NOMO-1 treated with DMSO at 0.1 percent for 48 hours (cell line): Measurements from ENCODE around the gene CALD1.
"Not testable (repeated sequence)": the region's sequence is repeated elsewhere in the genome, so short reads cannot be mapped to it uniquely, and the experiment has no call there.

ENCODE experiments used
- DNase-seq: peaks from one replicate; lab custom pipeline; 2025; ENCODE audit not compliant: unreplicated experiment; lab: John Stamatoyannopoulos, UW

CALD1 gene

DNA sequence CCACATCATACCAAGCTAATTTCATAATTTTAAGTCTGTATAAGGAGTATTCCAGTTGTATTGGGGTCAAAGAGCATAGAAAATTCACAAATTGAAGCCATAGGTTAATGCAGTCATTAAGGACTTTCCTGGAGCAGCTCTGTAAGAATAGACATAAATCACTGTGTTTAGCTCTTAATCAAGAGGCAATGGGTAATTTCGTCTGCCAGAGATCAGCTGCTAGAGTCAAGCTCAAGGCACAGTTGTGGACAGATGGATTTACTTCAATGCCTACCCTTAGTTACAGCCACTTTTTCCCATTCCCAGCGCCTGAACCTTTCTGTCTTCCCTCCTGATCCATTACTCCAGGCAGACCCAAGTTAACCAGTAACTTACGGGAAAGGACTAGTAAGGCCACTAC, 166.3 kb downstream of the CALD1 start:
- no peak for DNase-seq

DNA sequence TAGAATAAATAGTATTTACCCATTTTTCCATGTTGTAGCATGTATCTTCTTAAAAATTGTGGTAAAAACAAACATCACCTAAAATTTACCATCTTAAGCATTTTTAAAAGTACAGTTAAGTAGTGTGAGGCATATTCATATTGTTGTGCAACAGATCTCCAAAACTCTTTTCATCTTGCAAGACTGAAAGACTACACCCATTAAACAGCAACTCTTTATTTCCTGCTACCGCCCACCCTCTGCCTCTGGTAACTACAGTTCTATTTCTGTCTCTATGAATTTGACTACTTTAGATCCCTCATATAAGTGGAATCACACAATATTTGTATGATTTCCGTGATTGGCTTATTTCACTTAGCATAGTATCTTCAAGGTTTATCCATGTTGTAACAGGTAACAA, 166.8 kb downstream of the CALD1 start:
- DNase-seq, result no peak

DNA sequence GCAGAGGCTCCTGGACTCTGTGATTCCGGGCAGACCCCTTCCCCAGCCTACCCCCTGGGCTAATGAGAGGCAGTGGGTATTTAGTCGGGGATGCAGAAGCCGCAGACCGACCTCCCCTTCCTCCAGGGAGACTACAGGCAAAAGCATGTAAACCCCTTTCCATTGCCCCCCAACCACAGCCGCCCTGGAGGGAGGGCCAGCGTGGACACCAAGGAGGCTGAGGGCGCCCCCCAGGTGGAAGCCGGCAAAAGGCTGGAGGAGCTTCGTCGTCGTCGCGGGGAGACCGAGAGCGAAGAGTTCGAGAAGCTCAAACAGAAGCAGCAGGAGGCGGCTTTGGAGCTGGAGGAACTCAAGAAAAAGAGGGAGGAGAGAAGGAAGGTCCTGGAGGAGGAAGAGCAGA, 167.9 kb downstream of the CALD1 start:
- DNase-seq, result no peak

DNA sequence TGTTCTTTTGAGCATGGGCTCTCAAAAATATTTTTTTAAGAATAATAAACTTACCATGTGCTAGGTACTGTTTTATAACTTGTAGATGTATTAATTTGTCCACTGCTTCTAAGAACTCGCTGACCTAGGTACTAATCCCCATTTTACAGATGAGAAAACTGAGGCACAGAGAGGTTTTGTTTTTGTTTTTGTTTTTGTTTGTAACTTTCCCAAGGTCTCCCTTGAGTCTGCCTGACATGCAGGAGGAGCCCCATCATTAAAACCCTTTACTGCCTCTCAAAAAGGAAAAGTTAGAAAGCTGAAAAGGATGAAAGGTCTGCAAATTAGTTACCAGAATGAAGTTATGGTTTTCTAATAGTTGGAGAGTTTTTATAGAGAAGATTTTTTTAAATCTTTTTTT, 168.4 kb downstream of the CALD1 start:
- DNase-seq, result no peak

DNA sequence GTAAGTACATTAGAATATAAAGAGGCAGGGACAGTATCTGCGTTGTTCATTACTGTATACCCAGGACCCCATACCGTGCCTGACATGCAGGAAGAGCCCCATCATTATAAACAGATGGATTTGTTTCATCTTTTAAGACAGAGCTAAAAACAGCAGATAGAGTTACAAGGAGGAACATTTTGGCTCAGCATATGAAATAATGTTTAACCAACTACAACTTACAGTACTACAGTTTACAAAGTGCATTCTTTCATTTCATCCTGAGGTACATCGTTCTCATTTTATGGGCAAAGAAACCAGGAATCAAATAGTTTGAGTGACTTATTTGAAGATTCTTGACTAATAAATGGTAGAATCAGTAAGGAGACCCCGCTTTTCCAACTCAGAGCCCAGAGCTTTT, 168.8 kb downstream of the CALD1 start:
- no peak for DNase-seq

DNA sequence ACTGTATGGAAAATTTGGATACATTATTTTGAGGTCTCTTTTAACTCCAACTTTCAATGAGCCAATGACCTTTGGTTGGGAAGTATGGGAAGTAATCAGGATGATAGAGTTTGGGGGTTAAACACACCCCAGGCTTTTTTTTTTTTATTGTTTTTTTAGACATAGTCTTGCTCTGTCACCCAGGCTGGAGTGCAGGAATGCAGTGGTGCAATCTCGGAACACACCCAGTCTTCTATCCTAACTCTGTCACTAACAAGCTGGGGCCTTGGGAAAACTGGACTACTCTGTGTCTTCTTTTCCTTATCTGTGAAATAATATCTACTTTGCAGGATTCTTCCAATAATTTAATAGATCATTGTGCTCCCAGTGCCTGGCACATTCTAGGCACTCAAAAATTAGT, 169.3 kb downstream of the CALD1 start:
- DNase-seq, result no peak

DNA sequence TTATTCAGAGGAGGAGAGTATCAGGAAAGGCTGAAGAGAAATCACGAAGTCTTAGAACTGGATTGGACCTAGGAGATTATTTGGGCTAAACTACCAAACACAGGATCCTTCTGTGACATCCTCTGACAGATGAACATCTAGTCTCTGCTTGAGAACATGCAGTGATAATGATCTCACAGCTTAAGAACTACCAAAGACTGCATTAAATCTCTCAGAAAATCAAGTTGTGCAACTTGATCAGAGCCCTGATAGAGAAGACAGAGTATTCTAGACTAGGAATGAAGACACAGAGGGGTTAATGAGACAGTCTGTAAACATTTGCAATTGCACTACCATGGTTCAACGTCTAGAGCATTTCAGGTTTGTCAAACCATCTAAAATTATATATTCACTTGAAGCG, 169.7 kb downstream of the CALD1 start:
- no peak for DNase-seq

DNA sequence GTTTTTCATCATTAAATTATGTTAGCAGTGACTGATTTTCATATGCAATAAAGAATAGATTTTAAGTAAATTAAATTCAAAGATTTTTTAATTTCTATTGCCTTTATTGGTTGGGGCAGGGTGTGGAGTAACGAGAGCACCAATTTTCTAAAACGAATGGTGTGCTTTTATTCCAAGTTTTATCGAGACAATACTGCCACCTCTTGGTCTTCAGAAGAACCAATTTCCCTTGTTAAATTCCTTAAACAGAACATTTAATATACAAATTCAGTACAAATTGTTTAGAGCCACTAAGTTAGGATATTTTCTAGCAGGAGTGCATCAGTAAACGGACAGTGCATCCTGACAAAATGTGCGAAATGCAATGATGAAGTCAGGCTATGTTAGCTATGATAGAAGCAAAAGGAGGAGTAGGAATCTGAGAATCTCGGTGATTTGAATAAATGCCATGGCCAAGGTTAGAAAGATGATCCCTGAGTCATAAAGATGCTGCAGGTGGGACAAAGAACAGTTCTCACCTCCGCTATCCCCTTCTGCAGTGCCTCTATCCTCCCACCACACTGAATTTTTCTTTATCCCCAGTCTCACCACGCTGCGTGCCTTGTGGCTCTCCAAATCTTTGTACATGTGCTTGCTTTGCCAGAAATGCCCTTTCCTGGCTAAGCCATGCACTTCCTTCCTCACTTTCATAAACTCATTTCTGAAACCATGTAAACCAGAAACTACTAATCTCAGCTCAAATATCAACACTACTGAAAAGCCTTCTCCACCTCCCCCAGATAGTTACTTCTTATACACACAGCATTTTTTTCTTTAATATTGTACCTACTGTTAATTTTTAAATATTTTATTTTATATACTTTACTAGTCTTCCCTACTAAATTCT, 175.0 kb downstream of the CALD1 start:
- DNase-seq, result peak; percentile 6

DNA sequence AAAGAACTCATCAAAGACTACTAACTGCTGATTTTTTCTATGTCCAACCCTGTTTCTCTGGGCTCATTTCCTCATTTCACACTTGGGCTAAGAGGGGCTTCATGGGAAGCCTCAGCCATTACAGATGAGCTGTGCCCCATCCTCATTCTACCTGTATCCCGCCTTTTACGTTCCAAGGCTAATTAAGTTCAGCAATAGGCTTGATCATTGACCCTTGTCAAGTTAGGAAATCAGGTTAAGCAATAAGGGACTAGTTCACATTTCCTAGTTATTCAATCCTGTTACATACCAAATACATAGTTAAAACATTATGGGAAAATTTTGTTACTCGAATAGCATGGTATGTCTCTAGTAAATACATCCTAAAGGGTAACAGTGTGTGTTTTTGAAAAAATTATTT, 177.6 kb downstream of the CALD1 start:
- no peak for DNase-seq

DNA sequence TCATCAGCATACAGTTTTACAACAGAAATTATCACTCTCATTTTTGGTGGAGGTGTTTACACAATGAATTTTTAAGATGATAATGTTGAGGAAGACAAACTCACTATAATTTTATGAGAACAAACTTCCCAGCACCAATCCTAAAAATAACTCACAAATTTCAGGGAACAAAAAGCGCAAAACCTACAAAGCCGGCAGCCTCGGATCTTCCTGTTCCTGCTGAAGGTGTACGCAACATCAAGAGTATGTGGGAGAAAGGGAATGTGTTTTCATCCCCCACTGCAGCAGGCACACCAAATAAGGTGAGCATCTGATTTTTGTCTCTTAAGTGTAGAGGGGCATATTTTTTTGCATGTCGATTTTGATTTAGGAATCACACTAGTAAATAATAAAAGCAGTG, 180.4 kb downstream of the CALD1 start:
- DNase-seq, result no peak

DNA sequence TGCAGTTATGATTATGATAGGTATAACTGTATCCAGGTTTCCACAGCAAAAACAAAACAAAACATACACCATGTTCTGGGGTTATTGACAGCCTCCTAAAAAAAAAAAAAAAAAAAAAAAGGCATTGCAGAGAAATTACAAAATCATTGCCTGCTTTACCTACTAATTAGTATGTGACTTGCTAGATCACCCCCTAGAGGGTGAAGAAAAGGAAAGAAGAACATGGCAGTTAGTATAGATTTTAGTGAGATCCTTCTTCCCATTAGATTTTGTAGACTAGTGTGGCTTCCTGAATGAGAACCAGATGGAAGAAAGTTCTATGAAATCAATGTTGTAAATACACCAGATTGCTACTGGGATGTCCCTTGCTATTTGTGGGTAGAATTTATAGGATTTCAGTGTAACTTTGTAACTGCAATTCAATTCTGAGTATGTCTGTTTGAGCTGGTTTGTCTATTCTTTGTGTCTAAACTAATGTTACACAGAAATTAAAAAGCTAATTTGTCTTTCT, 182.9 kb downstream of the CALD1 start:
- no peak for DNase-seq

DNA sequence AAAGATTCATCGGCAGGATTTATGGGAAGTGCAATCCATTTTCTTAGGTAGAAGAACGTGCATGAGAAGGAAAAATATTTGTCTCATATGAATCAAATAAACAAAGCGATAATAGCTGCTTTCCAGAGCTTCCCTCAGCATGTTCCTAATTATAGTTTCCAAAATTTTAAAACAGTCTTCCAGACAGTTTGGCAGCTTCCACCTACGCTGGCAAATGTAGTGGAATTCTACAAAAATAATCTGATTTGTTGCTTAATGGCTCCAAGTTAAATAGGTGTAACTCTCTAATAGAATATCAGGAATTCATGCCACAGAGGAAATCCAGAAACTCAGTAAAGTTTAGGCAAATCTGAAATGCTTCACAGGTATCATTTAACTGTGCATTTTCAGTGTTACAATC, 183.6 kb downstream of the CALD1 start:
- DNase-seq, result no peak

DNA sequence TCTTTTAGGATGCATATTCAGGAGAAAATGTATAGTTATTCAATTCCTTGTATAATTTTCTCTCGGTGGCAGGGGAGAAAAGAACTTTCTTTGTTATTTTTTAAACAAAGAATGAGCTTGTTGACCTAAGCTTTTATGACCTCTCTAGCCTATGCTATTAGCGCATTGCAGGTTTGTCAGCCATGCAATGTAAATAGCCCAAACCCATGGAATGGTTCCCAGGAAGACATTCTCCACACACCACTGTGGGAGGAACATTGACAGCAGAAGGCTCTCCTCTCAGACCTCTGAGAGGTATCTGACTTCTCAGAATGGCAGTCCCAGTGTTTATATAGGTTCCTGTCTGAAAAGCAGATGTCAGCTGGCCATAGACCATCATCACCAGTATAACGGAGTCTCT, 187.3 kb downstream of the CALD1 start:
- no peak for DNase-seq

DNA sequence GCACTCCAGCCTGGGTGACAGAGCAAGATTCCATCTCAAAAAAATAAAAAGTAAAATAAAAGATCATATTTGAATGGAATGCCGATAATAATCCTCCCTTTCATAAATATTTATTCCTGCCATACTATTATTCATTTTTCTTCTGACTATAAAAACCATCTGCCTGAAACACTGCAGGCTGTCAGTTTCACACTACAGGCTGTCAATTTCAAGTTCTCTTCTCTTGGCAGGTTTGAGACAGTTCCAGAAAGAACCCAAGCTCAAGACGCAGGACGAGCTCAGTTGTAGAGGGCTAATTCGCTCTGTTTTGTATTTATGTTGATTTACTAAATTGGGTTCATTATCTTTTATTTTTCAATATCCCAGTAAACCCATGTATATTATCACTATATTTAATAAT, 188.7 kb downstream of the CALD1 start:
- no peak for DNase-seq

DNA sequence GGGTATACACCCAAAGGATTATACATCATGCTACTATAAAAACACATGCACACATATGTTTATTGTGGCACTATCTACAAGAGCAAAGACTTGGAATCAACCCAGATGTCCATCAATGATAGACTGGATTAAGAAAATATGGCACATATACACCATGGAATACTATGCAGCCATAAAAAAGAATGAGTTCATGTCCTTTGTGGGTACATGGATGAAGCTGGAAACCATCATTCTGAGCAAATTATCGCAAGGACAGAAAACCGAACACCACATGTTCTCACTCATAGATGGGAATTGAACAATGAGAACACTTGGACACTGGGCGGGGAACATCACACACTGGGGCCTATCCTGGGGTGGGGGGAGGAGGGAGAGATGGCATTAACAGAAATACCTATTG, 202.2 kb downstream of the CALD1 start:
- not testable (repeated sequence) for DNase-seq

DNA sequence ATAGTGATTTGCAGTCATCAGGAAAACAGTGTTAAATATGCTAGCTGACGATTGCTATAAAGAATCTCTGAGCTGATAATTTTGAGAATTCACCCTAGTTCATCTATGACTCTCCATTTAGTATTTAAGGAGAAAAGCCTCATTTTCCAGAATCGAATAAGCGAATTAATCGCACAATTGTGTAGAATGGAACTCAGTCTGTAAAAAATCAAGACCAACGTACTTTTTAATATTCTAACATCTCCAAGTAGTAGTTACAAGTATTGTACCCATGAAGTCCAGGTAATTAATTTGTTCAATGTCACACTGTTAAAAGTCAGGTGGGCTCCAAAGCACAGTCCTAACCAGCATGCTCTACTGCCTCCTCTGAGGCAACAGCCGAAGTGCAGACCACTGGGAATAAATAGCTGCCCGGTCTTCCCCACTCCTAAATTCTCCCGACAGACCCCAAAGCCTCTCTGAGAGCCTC, 206.5 kb downstream of the CALD1 start:
- DNase-seq, result no peak

DNA sequence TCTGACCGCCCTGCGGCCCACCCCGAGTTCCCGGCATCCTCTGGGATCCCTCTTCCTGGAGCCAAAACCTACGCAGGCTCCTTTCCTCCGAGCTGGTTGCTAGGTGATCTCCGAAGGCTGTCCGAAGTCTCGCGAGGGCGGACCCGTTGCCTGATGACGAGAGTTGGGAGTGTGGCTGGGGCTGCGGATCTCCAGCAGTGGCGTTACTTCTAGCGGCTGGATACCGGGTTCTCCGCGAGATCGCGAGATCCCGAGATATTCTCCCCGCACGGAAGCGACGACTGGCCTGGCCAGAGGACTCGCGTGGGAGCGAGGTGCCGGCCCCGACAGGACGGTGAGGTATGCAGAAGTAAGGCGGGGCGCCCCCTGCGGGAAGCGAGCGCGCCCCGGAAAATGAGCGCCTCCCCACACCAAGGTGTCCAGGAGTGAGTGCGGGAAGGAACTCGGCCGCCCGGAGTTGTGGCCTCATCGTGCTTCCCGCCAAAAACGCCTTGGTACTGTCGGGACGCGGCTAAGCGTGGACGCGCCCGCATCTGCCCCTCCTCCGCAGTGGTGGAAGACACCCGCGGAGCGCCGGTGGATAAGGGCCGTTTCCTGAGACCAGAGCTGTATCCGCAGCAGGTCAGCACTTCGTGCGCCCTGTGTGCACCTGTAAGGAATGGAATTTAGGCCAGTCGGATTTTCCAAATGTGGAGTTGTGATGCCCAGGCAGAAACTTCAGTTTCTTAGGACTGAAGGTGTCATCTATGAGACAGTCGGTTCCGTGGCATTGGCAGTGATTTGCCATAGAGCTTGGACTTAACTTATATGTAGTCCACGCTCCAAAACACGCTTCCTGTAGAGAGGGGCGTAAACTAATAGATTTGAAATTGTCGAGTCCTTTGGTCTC, 207.2 kb downstream of the CALD1 start, which contains the start of gene AGBL3:
Gene AGBL3 (plus strand): TSS at position 146 of the 889 bp plus-strand sequence. CDS start 1,426 bp downstream, outside the sequence.
- peak; percentile 64 for DNase-seq

DNA sequence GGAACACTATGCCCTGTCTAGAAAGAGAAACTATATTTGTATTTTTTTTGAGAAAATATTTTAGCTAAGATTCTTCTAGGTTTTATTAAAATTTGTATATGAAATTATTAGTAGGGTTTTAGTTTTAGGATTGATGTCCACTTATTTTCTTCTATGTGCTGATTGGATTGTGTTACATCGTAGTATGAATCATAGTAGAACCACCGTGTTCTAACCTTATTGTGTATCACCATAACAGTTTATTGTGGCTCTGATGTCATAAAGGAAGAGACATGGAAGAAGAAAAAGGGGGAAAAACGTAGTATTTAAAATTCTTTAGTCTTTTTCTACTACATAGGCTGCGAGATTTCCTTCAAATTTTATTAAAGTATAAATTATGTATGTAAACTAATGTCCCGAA, 208.7 kb downstream of the CALD1 start:
- DNase-seq, result no peak

DNA sequence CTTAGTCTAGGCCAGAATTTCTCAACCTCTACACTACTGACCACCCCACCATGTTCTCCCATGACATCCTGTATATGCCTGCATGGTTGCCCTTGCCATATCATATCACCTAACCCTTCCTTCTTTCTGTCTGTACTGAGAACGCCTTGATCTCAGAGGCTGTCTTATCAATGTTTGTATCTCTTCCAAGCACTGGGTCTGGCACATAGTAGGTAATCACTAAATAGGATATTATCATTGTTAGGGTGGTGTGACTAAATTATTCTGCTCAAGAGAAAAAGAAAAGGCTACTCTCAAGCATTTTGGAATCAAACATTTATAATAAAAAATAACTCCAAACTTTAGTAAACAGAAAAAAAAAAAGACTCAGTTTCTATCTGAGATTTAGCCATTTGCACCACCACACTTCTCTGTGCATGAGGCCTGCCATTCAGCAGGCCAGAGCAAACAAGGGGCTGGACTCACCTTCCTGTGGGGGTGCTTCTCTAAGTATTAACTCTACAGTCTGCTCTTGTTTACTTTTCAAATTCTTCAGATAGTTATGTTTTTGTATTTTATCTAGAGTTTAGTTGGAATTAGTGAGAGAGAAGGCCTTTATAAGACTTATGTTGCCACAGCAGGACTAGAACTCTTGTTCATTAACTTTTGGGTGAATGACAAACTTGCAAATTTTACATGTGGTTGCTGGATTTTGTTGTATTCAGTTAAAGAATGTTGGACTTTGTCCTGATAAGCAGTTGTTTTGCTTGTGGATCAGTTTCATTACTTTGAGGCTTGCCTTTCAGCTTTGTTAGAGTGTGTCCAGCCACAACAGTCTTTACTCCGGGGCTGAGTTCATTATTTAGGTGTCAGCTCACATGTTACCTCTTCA, 212.3 kb downstream of the CALD1 start:
- DNase-seq, result no peak

DNA sequence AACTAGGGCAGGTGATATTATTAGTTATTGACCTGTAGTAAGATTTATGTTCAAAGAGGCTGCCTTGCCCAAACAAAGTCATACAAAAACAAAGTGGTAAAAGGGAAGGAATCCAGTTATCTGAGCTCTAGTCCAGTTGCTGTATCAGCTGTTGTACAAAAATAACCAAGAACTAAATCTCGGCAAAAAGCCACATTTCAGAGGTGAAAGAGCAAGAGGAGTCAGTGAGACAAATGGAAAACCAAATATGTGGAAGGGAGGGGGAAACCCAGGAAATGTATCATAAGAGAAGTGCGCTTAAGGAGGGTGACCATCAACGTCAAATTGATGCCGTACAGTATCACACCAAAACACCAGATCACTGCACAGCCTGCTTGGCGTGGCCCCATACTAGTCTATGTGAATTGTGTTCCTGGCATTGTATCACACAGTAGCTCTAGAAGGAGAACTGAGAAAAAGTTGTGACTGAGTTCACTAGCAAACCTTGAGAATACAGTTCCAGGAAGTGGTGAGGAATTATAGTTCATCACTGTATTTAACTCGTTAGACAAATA, 213.3 kb downstream of the CALD1 start:
- DNase-seq, result no peak
